CD8-positive, alpha-beta memory T cell (primary cell): ENCODE results near the gene DSCAML1. TPM values are rescaled to one million over a fixed set of nuclear protein-coding genes. Genes with fewer than 3 reads are reported as not detected.
A peak's percentile ranks its signal among the peaks of the same experiment; 100 is the strongest.

Experiments
- CTCF ChIA-PET: fragments of 350-600 bp; sonication (Branson Sonifier 250); formaldehyde crosslinking; loops from one replicate; lab custom pipeline; 2021; ENCODE audit warnings: antibody characterized with exemption; lab: Charles Lee
- POLR2A ChIA-PET: fragments of 350-600 bp; sonication (Branson Sonifier 250); formaldehyde crosslinking; loops from one replicate; lab custom pipeline; 2021; ENCODE audit warnings: antibody characterized with exemption; lab: Charles Lee
- DNase-seq, 5 donors: peaks; one replicate each; pipeline versions ENCODE4 v3.0.0 to v3.0.0-alpha.2; 2020 to 2022; ENCODE audit warnings: mixed read lengths in 1 of 5
- H3K27ac ChIP-seq: one replicate; pipeline ENCODE4 v1.7.0; 2013; ENCODE audit warnings: low read depth, mild to moderate bottlenecking, low read length, moderate library complexity
- H3K27me3 ChIP-seq: 2 replicates; pipeline ENCODE4 v1.7.0; 2013; ENCODE audit warnings: low read length, mild to moderate bottlenecking; ENCODE audit not compliant: insufficient read depth, poor library complexity, severe bottlenecking
- H3K36me3 ChIP-seq: 2 replicates; pipeline ENCODE4 v1.7.0; 2013; ENCODE audit warnings: mild to moderate bottlenecking, low read length, moderate library complexity; ENCODE audit not compliant: insufficient read depth
- H3K4me1 ChIP-seq: 2 replicates; pipeline ENCODE4 v1.7.0; 2013; ENCODE audit warnings: mild to moderate bottlenecking, low read length, moderate library complexity; ENCODE audit not compliant: insufficient read depth
- H3K4me3 ChIP-seq: 2 replicates; pipeline ENCODE4 v1.7.0; 2013; ENCODE audit warnings: mild to moderate bottlenecking, low read length
- H3K9me3 ChIP-seq: 2 replicates; pipeline ENCODE4 v1.7.0; 2013; ENCODE audit warnings: mild to moderate bottlenecking, low read length
- H3K27ac Mint-ChIP-seq, 8 donors: one replicate each; pipeline ENCODE4 v1.8.0; 2020 to 2021; ENCODE audit warnings: mixed read lengths in 8 of 8, mild to moderate bottlenecking in 6 of 8, inconsistent platforms in 3 of 8, moderate library complexity in 3 of 8
- H3K27me3 Mint-ChIP-seq, 2 donors: one replicate each; pipeline ENCODE4 v1.8.0; 2020 to 2021; ENCODE audit warnings: mixed read lengths in 2 of 2, mild to moderate bottlenecking in 1 of 2, moderate library complexity in 1 of 2
- H3K36me3 Mint-ChIP-seq, 3 donors: one replicate each; pipeline ENCODE4 v1.8.0; 2020 to 2021; ENCODE audit warnings: mixed read lengths in 3 of 3, inconsistent platforms in 1 of 3, mild to moderate bottlenecking in 1 of 3
- H3K4me1 Mint-ChIP-seq, 3 donors: one replicate each; pipeline ENCODE4 v1.8.0; 2020 to 2021; ENCODE audit warnings: mixed read lengths in 3 of 3, inconsistent platforms in 1 of 3, mild to moderate bottlenecking in 1 of 3
- H3K4me3 Mint-ChIP-seq, 7 donors: one replicate each; pipeline ENCODE4 v1.8.0; 2020 to 2021; ENCODE audit warnings: mixed read lengths in 7 of 7, mild to moderate bottlenecking in 6 of 7, moderate library complexity in 4 of 7, inconsistent platforms in 2 of 7
- H3K9me3 Mint-ChIP-seq, 5 donors: one replicate each; pipeline ENCODE4 v1.8.0; 2020 to 2022; ENCODE audit warnings: mixed read lengths in 5 of 5, mild to moderate bottlenecking in 3 of 5, moderate library complexity in 2 of 5, inconsistent platforms in 1 of 5
- polyA plus RNA-seq: library from polyadenylated mRNA; unstranded; fragments of 300-500 nt; fragmentation: Illumina TruSeq; gene quantifications from one replicate; pipeline ENCODE4 v1.2.3, GENCODE V29; 2021
- total RNA-seq, 2 experiments: library from RNA; stranded (reverse); gene quantifications; one replicate each; pipeline ENCODE4 v1.2.3, GENCODE V29; 2021

Gene DSCAML1
- total and polyA plus RNA-seq, 3 experiments from 2014 or later, result 0.48 to 0.91 TPM; not detected in 1

DNA sequence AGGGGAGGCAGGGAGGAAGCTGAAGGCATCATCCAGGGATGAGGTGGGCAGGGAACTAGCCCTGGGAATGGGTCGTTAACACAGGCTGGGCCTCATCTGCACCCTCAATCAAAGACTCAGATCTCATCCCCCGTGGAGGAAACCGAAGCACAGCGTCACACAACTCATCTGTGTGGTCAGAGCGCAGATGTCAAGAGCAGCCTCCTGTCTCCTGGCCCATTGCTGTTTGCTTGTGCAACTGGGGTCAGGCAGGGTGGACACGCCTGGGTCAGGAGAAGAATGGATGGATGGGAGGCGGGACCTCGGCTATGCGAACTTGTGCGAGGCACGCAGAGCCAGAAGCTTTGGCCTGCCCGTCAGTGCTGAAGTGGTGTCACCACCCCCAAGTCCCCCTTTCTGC, 251.3 kb downstream of the DSCAML1 start:
- no peaks in the 10 kb centered on the region for H3K27me3 ChIP-seq
- no peaks in the 10 kb centered on the region for H3K4me1 Mint-ChIP-seq
- H3K4me1 ChIP-seq, result no peaks in the 10 kb centered on the region
- H3K27ac Mint-ChIP-seq, result no peak overlapping the region
- H3K36me3 Mint-ChIP-seq, result no peaks in the 10 kb centered on the region
- ChIA-PET POLR2A (no interaction called here), CTCF (no interaction called here)
- H3K36me3 ChIP-seq, result no peaks in the 10 kb centered on the region
- H3K9me3 Mint-ChIP-seq, result peaks cover 0 to 8% (median 0%) of the 10 kb centered on the region in 5 donors
- no peak overlapping the region for H3K4me3 ChIP-seq
- H3K27ac ChIP-seq, result no peak overlapping the region
- no peak overlapping the region for H3K4me3 Mint-ChIP-seq
- H3K27me3 Mint-ChIP-seq, result peaks cover 4 to 6% of the 10 kb centered on the region in 2 donors
- peak in 1 of 5 donors; percentile 23 for DNase-seq
- no peaks in the 10 kb centered on the region for H3K9me3 ChIP-seq

DNA sequence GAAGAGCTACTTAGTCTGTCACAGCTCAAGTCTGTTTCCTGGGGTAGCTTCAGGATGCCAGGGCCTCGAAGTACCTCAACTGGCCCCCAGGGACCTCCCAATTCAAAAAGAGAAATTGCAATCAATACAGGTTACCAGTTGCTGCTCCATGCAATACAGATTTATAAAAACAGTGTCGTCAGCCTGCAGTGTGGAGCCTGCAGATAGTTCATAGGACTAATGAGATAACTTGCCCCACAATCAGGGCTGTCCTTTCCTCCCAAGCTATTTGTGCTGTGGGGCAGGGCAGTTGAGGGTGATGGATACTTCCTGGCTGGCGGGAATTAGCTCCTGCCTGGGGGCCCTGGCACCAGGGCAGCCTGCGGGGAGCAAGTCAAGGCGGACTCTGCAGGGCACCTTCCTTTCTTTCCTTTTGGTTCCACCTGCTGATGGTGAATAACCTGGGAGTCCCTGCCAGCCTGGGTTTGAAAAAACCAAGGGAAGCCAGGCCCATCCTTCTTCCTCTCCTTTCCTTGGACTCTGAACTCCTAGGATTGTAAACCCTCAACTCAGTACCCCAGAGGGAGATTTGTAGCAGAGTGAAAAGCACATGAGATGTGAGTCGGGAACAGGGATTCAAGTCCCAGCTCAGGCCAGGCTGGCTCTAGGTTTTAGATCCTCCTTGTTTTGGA, 252.8 kb downstream of the DSCAML1 start:
- H3K36me3 ChIP-seq, result no peaks in the 10 kb centered on the region
- H3K36me3 Mint-ChIP-seq, result no peaks in the 10 kb centered on the region
- H3K27ac ChIP-seq, result no peak overlapping the region
- POLR2A ChIA-PET, result no interaction called here
- CTCF ChIA-PET, result no interaction called here
- H3K9me3 ChIP-seq, result no peaks in the 10 kb centered on the region
- H3K4me1 Mint-ChIP-seq, result no peaks in the 10 kb centered on the region
- peak in 1 of 5 donors; percentile 30 for DNase-seq
- H3K4me1 ChIP-seq, result no peaks in the 10 kb centered on the region
- H3K9me3 Mint-ChIP-seq, result peaks cover 0 to 6% (median 0%) of the 10 kb centered on the region in 5 donors
- no peak overlapping the region for H3K4me3 Mint-ChIP-seq
- H3K27me3 Mint-ChIP-seq, result peaks cover 4% of the 10 kb centered on the region in 2 donors
- no peak overlapping the region for H3K27ac Mint-ChIP-seq
- H3K4me3 ChIP-seq, result no peak overlapping the region
- no peaks in the 10 kb centered on the region for H3K27me3 ChIP-seq

GRCh38 chr11:117541211-117541610, 255.8 kb downstream of the DSCAML1 start:
- Histone ChIP-seq H3K27ac (no peak overlapping the region), H3K4me3 (no peak overlapping the region), H3K9me3 (no peaks in the 10 kb centered on the region), H3K27me3 (no peaks in the 10 kb centered on the region), H3K4me1 (no peaks in the 10 kb centered on the region), H3K36me3 (no peaks in the 10 kb centered on the region)
- Mint-ChIP-seq H3K4me1 (no peaks in the 10 kb centered on the region), H3K27ac (no peak overlapping the region), H3K36me3 (no peaks in the 10 kb centered on the region), H3K27me3 (peaks cover 2 to 21% of the 10 kb centered on the region in 2 donors), H3K4me3 (no peak overlapping the region), H3K9me3 (peaks cover 0 to 4% (median 0%) of the 10 kb centered on the region in 5 donors)
- POLR2A ChIA-PET, result no interaction called here
- CTCF ChIA-PET, result no interaction called here
- DNase-seq, result no peak

GRCh38 chr11:117538263-117539135, 258.5 kb downstream of the DSCAML1 start:
- no peaks in the 10 kb centered on the region for H3K36me3 ChIP-seq
- no peak for DNase-seq
- peaks cover 4 to 29% of the 10 kb centered on the region in 2 donors for H3K27me3 Mint-ChIP-seq
- H3K4me3 Mint-ChIP-seq, result peak overlapping the region in 1 of 7 donors; percentile 65
- H3K4me1 Mint-ChIP-seq, result no peaks in the 10 kb centered on the region
- no peak overlapping the region for H3K27ac ChIP-seq
- CTCF ChIA-PET, result no interaction called here
- H3K9me3 ChIP-seq, result no peaks in the 10 kb centered on the region
- no peak overlapping the region for H3K4me3 ChIP-seq
- H3K27me3 ChIP-seq, result no peaks in the 10 kb centered on the region
- POLR2A ChIA-PET, result no interaction called here
- peaks cover 0 to 2% (median 0%) of the 10 kb centered on the region in 5 donors for H3K9me3 Mint-ChIP-seq
- no peak overlapping the region for H3K27ac Mint-ChIP-seq
- H3K4me1 ChIP-seq, result no peaks in the 10 kb centered on the region
- no peaks in the 10 kb centered on the region for H3K36me3 Mint-ChIP-seq

- Histone ChIP-seq H3K36me3 (no peaks in the 10 kb centered on the region), H3K27me3 (no peaks in the 10 kb centered on the region), H3K4me1 (no peaks in the 10 kb centered on the region), H3K9me3 (no peaks in the 10 kb centered on the region), H3K4me3 (no peak overlapping the region), H3K27ac (no peak overlapping the region)
- no peak for DNase-seq
- Mint-ChIP-seq H3K27me3 (peaks cover 4 to 32% of the 10 kb centered on the region in 2 donors), H3K27ac (no peak overlapping the region), H3K9me3 (peaks cover 0 to 2% (median 0%) of the 10 kb centered on the region in 5 donors), H3K4me1 (no peaks in the 10 kb centered on the region), H3K36me3 (no peaks in the 10 kb centered on the region), H3K4me3 (no peak overlapping the region)
- CTCF ChIA-PET, result no interaction called here
- POLR2A ChIA-PET, result no interaction called here
Observed at GRCh38 chr11:117535850-117536411, 261.1 kb downstream of the DSCAML1 start.

- Histone ChIP-seq H3K27me3 (no peaks in the 10 kb centered on the region), H3K4me3 (no peak overlapping the region), H3K27ac (no peak overlapping the region), H3K36me3 (no peaks in the 10 kb centered on the region), H3K4me1 (no peaks in the 10 kb centered on the region), H3K9me3 (no peaks in the 10 kb centered on the region)
- ChIA-PET CTCF (no interaction called here), POLR2A (no interaction called here)
- Mint-ChIP-seq H3K27ac (no peak overlapping the region), H3K4me3 (no peak overlapping the region), H3K27me3 (peaks cover 6 to 38% of the 10 kb centered on the region in 2 donors), H3K9me3 (peaks cover 0 to 2% (median 0%) of the 10 kb centered on the region in 5 donors), H3K36me3 (no peaks in the 10 kb centered on the region), H3K4me1 (no peaks in the 10 kb centered on the region)
- no peak for DNase-seq
Observed at GRCh38 chr11:117535201-117535849, 261.7 kb downstream of the DSCAML1 start.

GRCh38 chr11:117532568-117532967, 264.4 kb downstream of the DSCAML1 start:
- no peak overlapping the region for H3K27ac Mint-ChIP-seq
- H3K4me1 Mint-ChIP-seq, result no peaks in the 10 kb centered on the region
- Histone ChIP-seq H3K4me3 (no peak overlapping the region), H3K27ac (no peak overlapping the region), H3K9me3 (no peaks in the 10 kb centered on the region), H3K4me1 (no peaks in the 10 kb centered on the region), H3K27me3 (no peaks in the 10 kb centered on the region), H3K36me3 (no peaks in the 10 kb centered on the region)
- DNase-seq, result no peak
- H3K36me3 Mint-ChIP-seq, result no peaks in the 10 kb centered on the region
- POLR2A ChIA-PET, result no interaction called here
- H3K27me3 Mint-ChIP-seq, result peaks cover 11 to 36% of the 10 kb centered on the region in 2 donors
- no peaks in the 10 kb centered on the region for H3K9me3 Mint-ChIP-seq
- H3K4me3 Mint-ChIP-seq, result no peak overlapping the region
- CTCF ChIA-PET, result no interaction called here
